ENCODE measurements around the gene PTMS.

The PTMS gene

GRCh38 chr12:6765048-6765633 lies 1.0 kb upstream of the PTMS start:
- Histone ChIP-seq H3K9me3 (ENCODE audit: control insufficient read depth in 2 of 2, low read length in 2 of 2) (no peaks in the 10 kb centered on the region), H3K4me1 (ENCODE audit: control insufficient read depth in 2 of 2, insufficient read depth in 2 of 2, low read length in 2 of 2) (peaks cover 36 to 37% of the 10 kb centered on the region in 2 donors), H3K27ac (ENCODE audit: low read depth in 2 of 2, low read length in 2 of 2) (peak overlapping the region; percentile 78 to 79), H3K9ac (ENCODE audit: low read depth in 1 of 2, low read length in 2 of 2) (no peak overlapping the region), H3K4me3 (ENCODE audit: low read length in 2 of 2) (peak overlapping the region; percentile 66 to 81), H3K36me3 (ENCODE audit: control insufficient read depth in 2 of 2, insufficient read depth in 2 of 2, low read length in 2 of 2) (no peaks in the 10 kb centered on the region), H3K27me3 (ENCODE audit: control insufficient read depth in 2 of 2, insufficient read depth in 2 of 2, low read length in 2 of 2) (no peaks in the 10 kb centered on the region)

GRCh38 chr12:6766651-6767349 lies 637 bp downstream of the PTMS start:
- no peaks in the 10 kb centered on the region for H3K9me3 ChIP-seq (ENCODE audit: control insufficient read depth in 2 of 2, low read length in 2 of 2)
- H3K27me3 ChIP-seq (ENCODE audit: control insufficient read depth in 2 of 2, insufficient read depth in 2 of 2, low read length in 2 of 2), result no peaks in the 10 kb centered on the region
- peak overlapping the region; percentile 70 to 74 for H3K9ac ChIP-seq (ENCODE audit: low read depth in 1 of 2, low read length in 2 of 2)
- H3K27ac ChIP-seq (ENCODE audit: low read depth in 2 of 2, low read length in 2 of 2), result peak overlapping the region; percentile 78 to 81
- H3K36me3 ChIP-seq (ENCODE audit: control insufficient read depth in 2 of 2, insufficient read depth in 2 of 2, low read length in 2 of 2), result peaks cover 0 to 2% of the 10 kb centered on the region in 2 donors
- peak overlapping the region; percentile 81 to 84 for H3K4me3 ChIP-seq (ENCODE audit: low read length in 2 of 2)
- H3K4me1 ChIP-seq (ENCODE audit: control insufficient read depth in 2 of 2, insufficient read depth in 2 of 2, low read length in 2 of 2), result peaks cover 36 to 39% of the 10 kb centered on the region in 2 donors

- Histone ChIP-seq H3K4me3 (ENCODE audit: low read length in 2 of 2) (peak overlapping the region; percentile 81 to 84), H3K27me3 (ENCODE audit: control insufficient read depth in 2 of 2, insufficient read depth in 2 of 2, low read length in 2 of 2) (peaks cover 0 to 2% of the 10 kb centered on the region in 2 donors), H3K4me1 (ENCODE audit: control insufficient read depth in 2 of 2, insufficient read depth in 2 of 2, low read length in 2 of 2) (peaks cover 36 to 41% of the 10 kb centered on the region in 2 donors)
Observed at GRCh38 chr12:6767353-6768319, 1.5 kb downstream of the PTMS start.

GRCh38 chr12:6768437-6768914 lies 2.3 kb downstream of the PTMS start:
- H3K4me1 ChIP-seq (ENCODE audit: control insufficient read depth in 2 of 2, insufficient read depth in 2 of 2, low read length in 2 of 2), result peaks cover 36 to 40% of the 10 kb centered on the region in 2 donors
- H3K4me3 ChIP-seq (ENCODE audit: low read length in 2 of 2), result peak overlapping the region; percentile 81 to 84
- peaks cover 0 to 2% of the 10 kb centered on the region in 2 donors for H3K36me3 ChIP-seq (ENCODE audit: control insufficient read depth in 2 of 2, insufficient read depth in 2 of 2, low read length in 2 of 2)
- H3K27me3 ChIP-seq (ENCODE audit: control insufficient read depth in 2 of 2, insufficient read depth in 2 of 2, low read length in 2 of 2), result peaks cover 0 to 2% of the 10 kb centered on the region in 2 donors
- no peaks in the 10 kb centered on the region for H3K9me3 ChIP-seq (ENCODE audit: control insufficient read depth in 2 of 2, low read length in 2 of 2)
- peak overlapping the region; percentile 15 to 24 for H3K9ac ChIP-seq (ENCODE audit: low read depth in 1 of 2, low read length in 2 of 2)
- H3K27ac ChIP-seq (ENCODE audit: low read depth in 2 of 2, low read length in 2 of 2), result peak overlapping the region; percentile 18 to 35

More at GRCh38 chr12:6767353-6768319, 1.5 kb downstream of the PTMS start:
- Histone ChIP-seq H3K27ac (ENCODE audit: low read depth in 2 of 2, low read length in 2 of 2) (peak overlapping the region; percentile 78 to 81), H3K9ac (ENCODE audit: low read depth in 1 of 2, low read length in 2 of 2) (peak overlapping the region; percentile 70 to 74), H3K9me3 (ENCODE audit: control insufficient read depth in 2 of 2, low read length in 2 of 2) (no peaks in the 10 kb centered on the region), H3K36me3 (ENCODE audit: control insufficient read depth in 2 of 2, insufficient read depth in 2 of 2, low read length in 2 of 2) (peaks cover 0 to 2% of the 10 kb centered on the region in 2 donors)

- Histone ChIP-seq H3K36me3 (ENCODE audit: control insufficient read depth in 2 of 2, insufficient read depth in 2 of 2, low read length in 2 of 2) (peaks cover 0 to 2% of the 10 kb centered on the region in 2 donors), H3K9ac (ENCODE audit: low read depth in 1 of 2, low read length in 2 of 2) (no peak overlapping the region), H3K27me3 (ENCODE audit: control insufficient read depth in 2 of 2, insufficient read depth in 2 of 2, low read length in 2 of 2) (peaks cover 0 to 2% of the 10 kb centered on the region in 2 donors), H3K9me3 (ENCODE audit: control insufficient read depth in 2 of 2, low read length in 2 of 2) (no peaks in the 10 kb centered on the region), H3K4me1 (ENCODE audit: control insufficient read depth in 2 of 2, insufficient read depth in 2 of 2, low read length in 2 of 2) (peaks cover 36% of the 10 kb centered on the region in 2 donors), H3K4me3 (ENCODE audit: low read length in 2 of 2) (peak overlapping the region; percentile 81 to 84), H3K27ac (ENCODE audit: low read depth in 2 of 2, low read length in 2 of 2) (peak overlapping the region in 1 of 2 donors; percentile 35)
Observed at GRCh38 chr12:6768990-6769389, 2.8 kb downstream of the PTMS start.

GRCh38 chr12:6769666-6770065 lies 3.5 kb downstream of the PTMS start:
- H3K27ac ChIP-seq (ENCODE audit: low read depth in 2 of 2, low read length in 2 of 2), result no peak overlapping the region
- H3K9me3 ChIP-seq (ENCODE audit: control insufficient read depth in 2 of 2, low read length in 2 of 2), result no peaks in the 10 kb centered on the region
- H3K4me3 ChIP-seq (ENCODE audit: low read length in 2 of 2), result no peak overlapping the region
- H3K36me3 ChIP-seq (ENCODE audit: control insufficient read depth in 2 of 2, insufficient read depth in 2 of 2, low read length in 2 of 2), result peaks cover 0 to 2% of the 10 kb centered on the region in 2 donors
- peaks cover 31 to 32% of the 10 kb centered on the region in 2 donors for H3K4me1 ChIP-seq (ENCODE audit: control insufficient read depth in 2 of 2, insufficient read depth in 2 of 2, low read length in 2 of 2)
- H3K9ac ChIP-seq (ENCODE audit: low read depth in 1 of 2, low read length in 2 of 2), result no peak overlapping the region
- peaks cover 0 to 2% of the 10 kb centered on the region in 2 donors for H3K27me3 ChIP-seq (ENCODE audit: control insufficient read depth in 2 of 2, insufficient read depth in 2 of 2, low read length in 2 of 2)

GRCh38 chr12:6770094-6770493 lies 3.9 kb downstream of the PTMS start:
- Histone ChIP-seq H3K36me3 (ENCODE audit: control insufficient read depth in 2 of 2, insufficient read depth in 2 of 2, low read length in 2 of 2) (peaks cover 0 to 2% of the 10 kb centered on the region in 2 donors), H3K9ac (ENCODE audit: low read depth in 1 of 2, low read length in 2 of 2) (no peak overlapping the region), H3K27me3 (ENCODE audit: control insufficient read depth in 2 of 2, insufficient read depth in 2 of 2, low read length in 2 of 2) (peaks cover 0 to 2% of the 10 kb centered on the region in 2 donors), H3K9me3 (ENCODE audit: control insufficient read depth in 2 of 2, low read length in 2 of 2) (no peaks in the 10 kb centered on the region), H3K4me1 (ENCODE audit: control insufficient read depth in 2 of 2, insufficient read depth in 2 of 2, low read length in 2 of 2) (peaks cover 27 to 32% of the 10 kb centered on the region in 2 donors), H3K27ac (ENCODE audit: low read depth in 2 of 2, low read length in 2 of 2) (peak overlapping the region in 1 of 2 donors; percentile 16), H3K4me3 (ENCODE audit: low read length in 2 of 2) (no peak overlapping the region)

- H3K27me3 ChIP-seq (ENCODE audit: control insufficient read depth in 2 of 2, insufficient read depth in 2 of 2, low read length in 2 of 2), result peaks cover 0 to 2% of the 10 kb centered on the region in 2 donors
- H3K4me1 ChIP-seq (ENCODE audit: control insufficient read depth in 2 of 2, insufficient read depth in 2 of 2, low read length in 2 of 2), result peaks cover 23 to 32% of the 10 kb centered on the region in 2 donors
- H3K36me3 ChIP-seq (ENCODE audit: control insufficient read depth in 2 of 2, insufficient read depth in 2 of 2, low read length in 2 of 2), result peaks cover 0 to 2% of the 10 kb centered on the region in 2 donors
- H3K9me3 ChIP-seq (ENCODE audit: control insufficient read depth in 2 of 2, low read length in 2 of 2), result no peaks in the 10 kb centered on the region
- no peak overlapping the region for H3K9ac ChIP-seq (ENCODE audit: low read depth in 1 of 2, low read length in 2 of 2)
- no peak overlapping the region for H3K4me3 ChIP-seq (ENCODE audit: low read length in 2 of 2)
- H3K27ac ChIP-seq (ENCODE audit: low read depth in 2 of 2, low read length in 2 of 2), result peak overlapping the region in 1 of 2 donors; percentile 16
Observed at GRCh38 chr12:6770600-6770999, 4.4 kb downstream of the PTMS start.

GRCh38 chr12:6771091-6771495 lies 4.9 kb downstream of the PTMS start:
- Histone ChIP-seq H3K9ac (ENCODE audit: low read depth in 1 of 2, low read length in 2 of 2) (no peak overlapping the region), H3K36me3 (ENCODE audit: control insufficient read depth in 2 of 2, insufficient read depth in 2 of 2, low read length in 2 of 2) (peaks cover 0 to 2% of the 10 kb centered on the region in 2 donors), H3K27ac (ENCODE audit: low read depth in 2 of 2, low read length in 2 of 2) (no peak overlapping the region), H3K4me3 (ENCODE audit: low read length in 2 of 2) (no peak overlapping the region), H3K4me1 (ENCODE audit: control insufficient read depth in 2 of 2, insufficient read depth in 2 of 2, low read length in 2 of 2) (peaks cover 24 to 31% of the 10 kb centered on the region in 2 donors), H3K9me3 (ENCODE audit: control insufficient read depth in 2 of 2, low read length in 2 of 2) (no peaks in the 10 kb centered on the region), H3K27me3 (ENCODE audit: control insufficient read depth in 2 of 2, insufficient read depth in 2 of 2, low read length in 2 of 2) (peaks cover 0 to 2% of the 10 kb centered on the region in 2 donors)
